Left lung (tissue), 10 donors: ENCODE results near the gene ANKS1A. TPM values are rescaled to one million over a fixed set of nuclear protein-coding genes. Genes with fewer than 3 reads are reported as not detected.
"Not testable (repeated sequence)": the region's sequence is repeated elsewhere in the genome, so short reads cannot be mapped to it uniquely, and the experiment has no call there.

ENCODE experiments used
- ATAC-seq: fragments of 200-7000 bp; cut with Tn5 transposase; one replicate; pipeline ENCODE4 v1.9.1; 2020; ENCODE audit warnings: moderate library complexity
- DNase-seq, 4 donors: peaks; one replicate each; pipeline ENCODE4 v3.0.0-alpha.2; 2013 to 2020
- H3K27ac ChIP-seq, 2 donors: fragments of 200-600 bp; sonication (generic) in 1 of 2; one replicate each; pipeline versions ENCODE4 v1.5.0 to v1.8.0; 2020 to 2021
- H3K27me3 ChIP-seq, 2 donors: fragments of 200-600 bp; sonication (generic) in 1 of 2; one replicate each; pipeline versions ENCODE4 v1.5.0 to v1.8.0; 2020 to 2021
- H3K36me3 ChIP-seq, 2 donors: fragments of 200-600 bp; sonication (generic) in 1 of 2; one replicate each; pipeline versions ENCODE4 v1.5.0 to v1.8.0; 2020 to 2021
- H3K4me1 ChIP-seq, 2 donors: fragments of 200-600 bp; one replicate each; pipeline ENCODE4 v1.8.0; 2021
- H3K4me3 ChIP-seq, 2 donors: fragments of 200-600 bp; sonication (generic) in 1 of 2; one replicate each; pipeline versions ENCODE4 v1.5.0 to v1.8.0; 2020 to 2021; ENCODE audit warnings: mild to moderate bottlenecking in 1 of 2
- H3K9me3 ChIP-seq, 2 donors: fragments of 200-600 bp; sonication (generic) in 1 of 2; one replicate each; pipeline versions ENCODE4 v1.5.0 to v1.8.0; 2020 to 2021
- intact Hi-C, 2 donors: fragments of 100-400 bp; cut with DNase I; formaldehyde crosslinking; loops; one replicate each; pipeline versions ENCODE4 v1.11.2 to v1.14.2; 2022
- polyA plus RNA-seq, 6 donors: library from polyadenylated mRNA; unstranded; fragments of 120-200 nt; gene quantifications; one replicate each; pipeline ENCODE4 v1.2.1, GENCODE V29; 2013; ENCODE audit not compliant: insufficient read length in 6 of 6
- total RNA-seq, 2 donors: library from RNA; stranded (reverse); fragmentation: NEBNext Ultra II Directional; extraction: Animal tissue kit (Norgen Biotek cat#: 25700); gene quantifications; one replicate each; pipeline ENCODE4 v1.2.1, GENCODE V29; 2021
- TF ChIP-seq, protein P1 (sequence below), 2 donors: fragments of 200-600 bp; sonication (generic) in 1 of 2; IDR thresholded peaks; one replicate each; pipeline versions ENCODE4 v1.5.0 to v1.8.0; 2021; ENCODE audit warnings: antibody characterized with exemption in 2 of 2
- donor health status: DM: no; HTN: yes; CAD: no.
- donor health status: DM: no; HTN: no; CAD: no.

ANKS1A gene
- total and polyA plus RNA-seq, 8 donors, result 23.0 to 45.4 (median 26.4) TPM

DNA sequence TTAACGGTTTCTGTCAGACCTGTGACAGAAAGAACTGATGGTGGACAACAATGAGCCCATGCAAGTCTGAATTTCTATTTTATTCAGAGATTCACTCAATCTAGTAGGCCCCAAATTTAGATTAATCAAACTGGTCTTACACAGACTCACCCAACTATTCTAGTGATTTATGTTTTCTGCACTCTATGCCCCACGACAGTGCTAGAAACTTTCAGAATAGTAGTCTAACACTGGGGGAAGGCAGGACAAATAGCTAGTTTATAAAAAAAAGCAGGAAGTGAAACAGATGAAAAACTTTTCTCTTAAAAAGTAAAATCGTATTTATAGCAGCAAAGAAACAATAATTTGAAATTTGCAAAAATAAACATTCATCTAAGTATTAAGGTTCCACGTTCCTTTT, 247.1 kb downstream of the ANKS1A start:
- intact Hi-C loops, result loop anchor here in 1 of 2 donors (10.0 kb wide), 1 partner anchor 151 kb away; no protein-coding TSS in a partner anchor
- H3K4me1 ChIP-seq, result peaks cover 2 to 12% of the 10 kb centered on the region in 2 donors

DNA sequence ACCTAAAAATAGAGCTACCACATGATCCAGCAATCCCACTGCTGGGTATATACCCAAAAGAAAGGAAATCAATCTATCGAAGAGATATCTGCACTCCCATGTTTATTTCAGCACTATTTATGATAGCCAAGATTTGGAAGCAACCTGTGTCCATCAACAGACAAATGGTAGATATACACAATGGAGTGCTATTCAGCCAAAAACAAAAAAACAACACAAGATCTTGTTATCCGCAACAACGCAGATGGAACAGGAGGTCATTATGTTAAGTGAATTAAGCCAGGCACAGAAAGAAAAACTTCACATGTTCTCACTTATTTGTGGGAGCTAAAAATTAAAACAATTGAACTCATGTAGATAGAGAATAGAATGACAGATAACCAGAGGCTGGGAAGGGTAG, 249.1 kb downstream of the ANKS1A start:
- not testable (repeated sequence) for ATAC-seq, H3K27ac ChIP-seq, DNase-seq, H3K9me3 ChIP-seq, H3K36me3 ChIP-seq, H3K4me3 ChIP-seq
- peaks cover 0 to 13% of the 10 kb centered on the region in 2 donors for H3K27me3 ChIP-seq
- peaks cover 4 to 16% of the 10 kb centered on the region in 2 donors for H3K4me1 ChIP-seq
- intact Hi-C loops, result loop anchor here in 1 of 2 donors (10.0 kb wide), 1 partner anchor 153 kb away; no protein-coding TSS in a partner anchor

More for the DNA sequence above, 247.1 kb downstream of the ANKS1A start:
- ATAC-seq, result no peak
- Histone ChIP-seq H3K9me3 (no peaks in the 10 kb centered on the region), H3K27me3 (peaks cover 0 to 7% of the 10 kb centered on the region in 2 donors), H3K27ac (no peak overlapping the region), H3K36me3 (no peaks in the 10 kb centered on the region), H3K4me3 (no peak overlapping the region)
- TF ChIP-seq, protein P1, sequence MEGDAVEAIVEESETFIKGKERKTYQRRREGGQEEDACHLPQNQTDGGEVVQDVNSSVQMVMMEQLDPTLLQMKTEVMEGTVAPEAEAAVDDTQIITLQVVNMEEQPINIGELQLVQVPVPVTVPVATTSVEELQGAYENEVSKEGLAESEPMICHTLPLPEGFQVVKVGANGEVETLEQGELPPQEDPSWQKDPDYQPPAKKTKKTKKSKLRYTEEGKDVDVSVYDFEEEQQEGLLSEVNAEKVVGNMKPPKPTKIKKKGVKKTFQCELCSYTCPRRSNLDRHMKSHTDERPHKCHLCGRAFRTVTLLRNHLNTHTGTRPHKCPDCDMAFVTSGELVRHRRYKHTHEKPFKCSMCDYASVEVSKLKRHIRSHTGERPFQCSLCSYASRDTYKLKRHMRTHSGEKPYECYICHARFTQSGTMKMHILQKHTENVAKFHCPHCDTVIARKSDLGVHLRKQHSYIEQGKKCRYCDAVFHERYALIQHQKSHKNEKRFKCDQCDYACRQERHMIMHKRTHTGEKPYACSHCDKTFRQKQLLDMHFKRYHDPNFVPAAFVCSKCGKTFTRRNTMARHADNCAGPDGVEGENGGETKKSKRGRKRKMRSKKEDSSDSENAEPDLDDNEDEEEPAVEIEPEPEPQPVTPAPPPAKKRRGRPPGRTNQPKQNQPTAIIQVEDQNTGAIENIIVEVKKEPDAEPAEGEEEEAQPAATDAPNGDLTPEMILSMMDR (IDR thresholded peaks at IDR 0.05), result no peak
- DNase-seq, result no peak

DNA sequence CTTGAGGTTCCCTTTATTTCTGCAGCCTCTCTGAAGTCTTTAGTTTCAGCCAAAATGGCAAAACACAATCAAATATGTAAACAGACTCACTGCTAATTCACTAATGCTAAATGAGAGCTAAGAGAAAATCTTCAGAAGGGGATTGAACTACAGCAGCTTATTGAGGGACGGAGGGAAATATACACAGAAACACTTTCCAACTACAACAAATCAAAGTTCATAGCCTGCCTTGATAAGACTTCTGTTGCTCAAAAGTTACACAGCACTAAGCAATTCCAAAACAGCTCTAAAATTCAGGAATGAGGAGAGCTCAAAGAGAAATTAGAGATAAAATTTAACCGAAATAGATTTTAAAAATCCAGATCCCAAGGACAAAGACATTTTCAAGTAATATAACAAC, 250.4 kb downstream of the ANKS1A start:
- intact Hi-C loops, result loop anchor here in 1 of 2 donors (10.0 kb wide), 1 partner anchor 155 kb away; no protein-coding TSS in a partner anchor
- TF ChIP-seq, protein P1 (IDR thresholded peaks at IDR 0.05), result no peak
- H3K9me3 ChIP-seq, result no peaks in the 10 kb centered on the region
- no peak overlapping the region for H3K27ac ChIP-seq
- no peak overlapping the region for H3K4me3 ChIP-seq
- H3K27me3 ChIP-seq, result peaks cover 0 to 13% of the 10 kb centered on the region in 2 donors
- DNase-seq, result no peak
- no peaks in the 10 kb centered on the region for H3K36me3 ChIP-seq
- H3K4me1 ChIP-seq, result peaks cover 4 to 16% of the 10 kb centered on the region in 2 donors
- ATAC-seq, result no peak

DNA sequence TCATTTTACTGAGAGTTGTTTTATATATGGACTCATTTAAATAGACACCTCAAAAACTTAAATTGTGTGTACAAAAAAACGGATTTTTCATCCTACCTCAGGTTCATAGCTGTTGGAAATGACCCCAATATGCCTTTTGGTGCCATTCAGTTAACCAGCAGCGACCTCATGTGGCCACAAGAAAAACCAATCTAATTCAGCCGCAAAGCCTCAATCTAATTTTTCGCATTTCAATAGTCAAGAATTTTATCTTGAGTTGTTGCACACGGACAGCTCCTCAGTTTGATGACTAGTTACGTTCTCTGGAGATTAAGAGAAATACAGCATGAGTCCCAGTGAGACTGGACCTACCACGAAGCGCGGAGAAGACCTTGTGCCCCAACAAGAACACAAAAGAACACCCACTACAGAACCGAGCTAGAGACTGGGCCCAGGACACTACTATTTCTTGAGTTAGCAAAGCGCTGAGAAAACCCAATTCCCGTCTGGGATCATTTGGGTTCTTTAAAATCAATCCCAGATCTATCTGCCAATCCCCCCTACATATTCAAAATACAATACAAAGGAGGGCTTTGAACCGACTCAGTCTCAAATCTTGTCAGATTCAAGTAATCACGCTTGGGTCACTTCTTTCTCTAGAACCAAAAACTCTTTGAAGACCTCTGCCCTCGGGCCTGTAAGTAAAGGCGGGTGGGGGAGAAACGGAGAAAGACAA, 251.0 kb downstream of the ANKS1A start:
- no peak overlapping the region for H3K4me3 ChIP-seq
- H3K27me3 ChIP-seq, result peaks cover 0 to 13% of the 10 kb centered on the region in 2 donors
- intact Hi-C loops, result loop anchor here (5.0 to 10.0 kb wide), 3 partner anchors 105 to 155 kb away; no protein-coding TSS in a partner anchor
- no peaks in the 10 kb centered on the region for H3K9me3 ChIP-seq
- no peaks in the 10 kb centered on the region for H3K36me3 ChIP-seq
- H3K27ac ChIP-seq, result no peak overlapping the region
- DNase-seq (peak in 2 of 4 donors; percentile 67 to 84), ATAC-seq (peak; percentile 80)
- TF ChIP-seq, protein P1 (IDR thresholded peaks at IDR 0.05), result peak; percentile 64 to 82
- H3K4me1 ChIP-seq, result peaks cover 4 to 16% of the 10 kb centered on the region in 2 donors

DNA sequence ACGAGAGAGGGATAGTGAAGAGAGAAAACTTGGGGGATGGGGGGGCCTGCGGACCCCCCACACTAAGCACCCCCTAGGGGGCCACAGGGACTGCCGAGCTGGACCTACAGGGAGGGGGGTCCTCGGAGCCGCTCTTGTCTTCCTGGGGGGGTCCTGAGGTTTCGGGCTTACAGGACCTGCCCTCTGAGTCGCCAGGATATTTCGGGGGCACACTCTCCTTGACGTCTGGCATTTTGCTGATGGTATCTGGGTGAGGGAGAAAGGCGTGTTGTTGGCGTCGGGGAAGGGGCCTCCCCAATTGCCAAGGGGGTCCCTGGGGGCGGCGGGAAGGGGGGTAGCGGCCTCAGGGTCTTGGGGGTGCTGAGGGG, 251.6 kb downstream of the ANKS1A start:
- H3K27me3 ChIP-seq, result peaks cover 0 to 13% of the 10 kb centered on the region in 2 donors
- intact Hi-C loops, result loop anchor here in 1 of 2 donors (5.0 to 10.0 kb wide), 2 partner anchors 104 to 153 kb away; no protein-coding TSS in a partner anchor
- H3K4me3 ChIP-seq, result no peak overlapping the region
- TF ChIP-seq, protein P1 (IDR thresholded peaks at IDR 0.05), result no peak
- peaks cover 4 to 16% of the 10 kb centered on the region in 2 donors for H3K4me1 ChIP-seq
- H3K27ac ChIP-seq, result no peak overlapping the region
- ATAC-seq, result no peak
- no peak for DNase-seq
- H3K9me3 ChIP-seq, result no peaks in the 10 kb centered on the region
- no peaks in the 10 kb centered on the region for H3K36me3 ChIP-seq

Other genes with a start within 250 kb of the ANKS1A start
- gene ILRUN, start 192.5 kb upstream of the ANKS1A start, total RNA-seq, result 10 to 100 TPM; 75.9 to 82.9 TPM
- 10 to 100 TPM; 43.7 to 52.8 (median 46.7) TPM for gene ILRUN, start 192.5 kb upstream of the ANKS1A start, polyA plus RNA-seq
- gene SNRPC, start 131.8 kb upstream of the ANKS1A start, total RNA-seq, result 10 to 100 TPM; 64.1 to 75.0 TPM
- gene SNRPC, start 131.8 kb upstream of the ANKS1A start, polyA plus RNA-seq, result 100 to 1,000 TPM; 104 to 134 (median 118) TPM
- 10 to 100 TPM; 17.1 to 21.8 TPM for gene BLTP3A, start 97.2 kb upstream of the ANKS1A start, total RNA-seq
- gene BLTP3A, start 97.2 kb upstream of the ANKS1A start, polyA plus RNA-seq, result 10 to 100 TPM; 12.2 to 13.7 (median 12.7) TPM
- gene TAF11, start 1.2 kb upstream of the ANKS1A start, total RNA-seq, result 10 to 100 TPM; 22.6 to 23.9 TPM
- 10 to 100 TPM; 47.5 to 52.1 (median 51.2) TPM for gene TAF11, start 1.2 kb upstream of the ANKS1A start, polyA plus RNA-seq